CD4-positive, alpha-beta T cell treated with Interleukin-12 subunit alpha and Interleukin-12 subunit beta, for 1 hour (primary cell): Measurements from ENCODE around the gene FBXL7.

ENCODE experiments used
- DNase-seq: peaks from one replicate; pipeline ENCODE4 v3.0.0-alpha.2; 2020

The FBXL7 gene

GRCh38 chr5:15585841-15586591 is 86.0 kb downstream of the FBXL7 start:
- DNase-seq: no peak

GRCh38 chr5:15587916-15588315 is 87.9 kb downstream of the FBXL7 start:
- no peak for DNase-seq

- no peak for DNase-seq
Measured at GRCh38 chr5:15592728-15593127, 92.7 kb downstream of the FBXL7 start.

GRCh38 chr5:15594977-15595568 is 95.1 kb downstream of the FBXL7 start:
- DNase-seq: no peak

- DNase-seq: no peak
Measured at GRCh38 chr5:15595929-15596328, 95.9 kb downstream of the FBXL7 start.

- DNase-seq: no peak
Measured at GRCh38 chr5:15596936-15597335, 97.0 kb downstream of the FBXL7 start.

GRCh38 chr5:15597804-15598203 is 97.8 kb downstream of the FBXL7 start:
- DNase-seq: no peak

- no peak for DNase-seq
Measured at GRCh38 chr5:15598294-15598902, 98.4 kb downstream of the FBXL7 start.

- no peak for DNase-seq
Measured at GRCh38 chr5:15600035-15600434, 100.1 kb downstream of the FBXL7 start.

GRCh38 chr5:15601274-15601673 is 101.3 kb downstream of the FBXL7 start:
- no peak for DNase-seq

- no peak for DNase-seq
Measured at GRCh38 chr5:15601853-15602252, 101.9 kb downstream of the FBXL7 start.

- DNase-seq: no peak
Measured at GRCh38 chr5:15604986-15605385, 105.0 kb downstream of the FBXL7 start.

GRCh38 chr5:15606197-15606596 is 106.2 kb downstream of the FBXL7 start:
- DNase-seq: no peak

- no peak for DNase-seq
Measured at GRCh38 chr5:15607076-15607475, 107.1 kb downstream of the FBXL7 start.

- DNase-seq: no peak
Measured at GRCh38 chr5:15609076-15609725, 109.2 kb downstream of the FBXL7 start.

GRCh38 chr5:15610216-15610615 is 110.2 kb downstream of the FBXL7 start:
- DNase-seq: no peak

GRCh38 chr5:15611008-15611407 is 111.0 kb downstream of the FBXL7 start:
- no peak for DNase-seq

GRCh38 chr5:15612915-15613635 is 113.1 kb downstream of the FBXL7 start:
- DNase-seq: no peak

GRCh38 chr5:15614679-15615078 is 114.7 kb downstream of the FBXL7 start:
- no peak for DNase-seq

GRCh38 chr5:15615859-15616258 is 115.9 kb downstream of the FBXL7 start:
- DNase-seq: no peak

- DNase-seq: no peak
Measured at GRCh38 chr5:15618938-15619337, 119.0 kb downstream of the FBXL7 start.

GRCh38 chr5:15620501-15620900 is 120.5 kb downstream of the FBXL7 start:
- DNase-seq: no peak

GRCh38 chr5:15621094-15621493 is 121.1 kb downstream of the FBXL7 start:
- no peak for DNase-seq
